Loucy (cell line): Measurements from ENCODE around the gene CACNA2D1.

Experiments
- H2AFZ ChIP-seq: fragments of 200-600 bp; sonication (generic); 2 replicates; pipeline ENCODE4 v1.6.0; 2016; ENCODE audit warnings: antibody characterized with exemption, mild to moderate bottlenecking, low read length, moderate library complexity
- H3F3A ChIP-seq: fragments of 200-600 bp; 2 replicates; pipeline ENCODE4 v1.6.0; 2016; ENCODE audit warnings: antibody characterized with exemption, low read depth, mild to moderate bottlenecking
- H3K27me3 ChIP-seq: fragments of 200-600 bp; sonication (generic); 2 replicates; pipeline ENCODE4 v1.6.1; 2014; ENCODE audit warnings: low read length, mild to moderate bottlenecking; ENCODE audit not compliant: insufficient read depth, poor library complexity, severe bottlenecking
- H3K36me3 ChIP-seq: fragments of 200-600 bp; sonication (generic); 2 replicates; pipeline ENCODE4 v1.6.1; 2016; ENCODE audit warnings: low read length; ENCODE audit not compliant: insufficient read depth
- H3K4me1 ChIP-seq: fragments of 200-600 bp; sonication (generic); 2 replicates; pipeline ENCODE4 v1.5.1; 2014; ENCODE audit warnings: low read length, mild to moderate bottlenecking; ENCODE audit not compliant: insufficient read depth, poor library complexity, severe bottlenecking
- H3K4me2 ChIP-seq: fragments of 200-600 bp; sonication (generic); 2 replicates; pipeline ENCODE4 v1.6.0; 2014; ENCODE audit warnings: antibody characterized with exemption, low read length, low read depth, mild to moderate bottlenecking; ENCODE audit not compliant: poor library complexity, severe bottlenecking
- H3K4me3 ChIP-seq: fragments of 200-600 bp; sonication (generic); 2 replicates; pipeline ENCODE4 v1.5.1; 2014; ENCODE audit warnings: low read length, mild to moderate bottlenecking, mixed read lengths; ENCODE audit not compliant: poor library complexity, severe bottlenecking
- H3K79me2 ChIP-seq: fragments of 200-600 bp; sonication (generic); 2 replicates; pipeline ENCODE4 v1.6.1; 2014; ENCODE audit warnings: low read length; ENCODE audit not compliant: insufficient read depth
- H3K9ac ChIP-seq: fragments of 200-600 bp; sonication (generic); 2 replicates; pipeline ENCODE4 v1.6.0; 2014; ENCODE audit warnings: mild to moderate bottlenecking, low read depth, low read length, moderate library complexity; ENCODE audit not compliant: poor library complexity, severe bottlenecking
- H3K9me2 ChIP-seq: fragments of 200-600 bp; sonication (generic); replicated peaks from 2 replicates; pipeline ENCODE4 v1.6.1; 2016; ENCODE audit warnings: low read depth, low read length, mixed read lengths
- H3K9me3 ChIP-seq: fragments of 200-600 bp; sonication (generic); 2 replicates; pipeline ENCODE4 v1.6.1; 2014; ENCODE audit warnings: mild to moderate bottlenecking, antibody characterized with exemption, low read length, low read depth; ENCODE audit not compliant: insufficient read depth
- H4K20me1 ChIP-seq: fragments of 200-600 bp; sonication (generic); 2 replicates; pipeline ENCODE4 v1.6.0; 2014; ENCODE audit warnings: antibody characterized with exemption, low read length, mild to moderate bottlenecking; ENCODE audit not compliant: insufficient read depth, poor library complexity, severe bottlenecking
- EZH2phosphoT487 ChIP-seq: fragments of 200-600 bp; IDR thresholded peaks from 2 replicates; pipeline ENCODE4 v1.6.1; 2018; ENCODE audit warnings: antibody characterized with exemption, mild to moderate bottlenecking, moderate library complexity, borderline replicate concordance
- TF ChIP-seq, protein P1 (sequence below): fragments of 200-600 bp; sonication (generic); conservative IDR thresholded peaks from 2 replicates; pipeline ENCODE4 v1.5.1; 2014; ENCODE audit warnings: mild to moderate bottlenecking, antibody characterized with exemption, low read length

The CACNA2D1 gene

DNA sequence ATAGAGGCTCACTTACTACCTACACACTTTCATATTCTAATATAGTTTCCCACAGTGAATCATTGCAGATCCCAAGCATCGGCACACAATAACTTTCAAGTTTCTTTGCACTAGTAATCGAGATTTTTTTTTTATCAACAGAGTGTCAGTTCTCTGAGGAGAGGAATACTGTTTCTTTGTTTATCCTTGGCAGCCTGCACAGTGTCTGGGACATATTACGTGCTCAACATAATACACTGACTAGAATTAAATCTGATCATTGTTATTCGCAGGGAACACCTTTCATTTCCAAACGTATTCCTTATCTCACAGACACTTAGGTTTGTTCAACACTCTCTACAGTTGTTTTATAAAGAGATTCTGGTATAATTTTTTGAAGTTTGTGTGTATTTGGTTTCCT is 95.3 kb downstream of the CACNA2D1 start:
- Histone ChIP-seq H2AFZ (no peak overlapping the region), H3K4me2 (no peak overlapping the region), H3K4me3 (no peak overlapping the region), H4K20me1 (no peaks in the 10 kb centered on the region), H3F3A (no peaks in the 10 kb centered on the region), H3K4me1 (no peaks in the 10 kb centered on the region), H3K9me3 (no peaks in the 10 kb centered on the region), H3K36me3 (no peaks in the 10 kb centered on the region), H3K79me2 (no peaks in the 10 kb centered on the region), H3K27me3 (no peaks in the 10 kb centered on the region), H3K9ac (no peak overlapping the region), H3K9me2 (no peaks in the 10 kb centered on the region)
- no peak for TF ChIP-seq EZH2phosphoT487
- TF ChIP-seq, protein P1, sequence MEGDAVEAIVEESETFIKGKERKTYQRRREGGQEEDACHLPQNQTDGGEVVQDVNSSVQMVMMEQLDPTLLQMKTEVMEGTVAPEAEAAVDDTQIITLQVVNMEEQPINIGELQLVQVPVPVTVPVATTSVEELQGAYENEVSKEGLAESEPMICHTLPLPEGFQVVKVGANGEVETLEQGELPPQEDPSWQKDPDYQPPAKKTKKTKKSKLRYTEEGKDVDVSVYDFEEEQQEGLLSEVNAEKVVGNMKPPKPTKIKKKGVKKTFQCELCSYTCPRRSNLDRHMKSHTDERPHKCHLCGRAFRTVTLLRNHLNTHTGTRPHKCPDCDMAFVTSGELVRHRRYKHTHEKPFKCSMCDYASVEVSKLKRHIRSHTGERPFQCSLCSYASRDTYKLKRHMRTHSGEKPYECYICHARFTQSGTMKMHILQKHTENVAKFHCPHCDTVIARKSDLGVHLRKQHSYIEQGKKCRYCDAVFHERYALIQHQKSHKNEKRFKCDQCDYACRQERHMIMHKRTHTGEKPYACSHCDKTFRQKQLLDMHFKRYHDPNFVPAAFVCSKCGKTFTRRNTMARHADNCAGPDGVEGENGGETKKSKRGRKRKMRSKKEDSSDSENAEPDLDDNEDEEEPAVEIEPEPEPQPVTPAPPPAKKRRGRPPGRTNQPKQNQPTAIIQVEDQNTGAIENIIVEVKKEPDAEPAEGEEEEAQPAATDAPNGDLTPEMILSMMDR = no peak

DNA sequence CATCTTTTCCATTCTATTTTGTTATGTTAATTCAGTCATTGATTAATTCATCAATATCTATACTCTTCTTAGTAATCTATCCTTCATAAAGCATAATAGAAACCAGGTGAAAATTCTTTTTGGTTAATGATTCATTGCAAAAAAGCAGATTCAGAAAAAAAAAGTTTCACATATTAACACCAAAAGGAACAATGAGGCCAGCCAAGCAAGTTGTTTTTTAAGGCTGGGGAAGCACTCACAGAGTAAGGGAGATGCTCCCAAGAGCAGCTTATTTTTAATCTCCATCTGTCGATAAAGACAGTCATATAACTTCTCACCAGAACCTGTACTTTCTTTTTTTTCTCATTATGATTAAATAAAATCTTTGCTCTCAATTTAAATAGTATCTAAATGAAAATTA is 95.8 kb downstream of the CACNA2D1 start:
- Histone ChIP-seq H4K20me1 (no peaks in the 10 kb centered on the region), H3K27me3 (no peaks in the 10 kb centered on the region), H3K79me2 (no peaks in the 10 kb centered on the region), H3K4me3 (no peak overlapping the region), H3K9me2 (no peaks in the 10 kb centered on the region), H3K4me2 (no peak overlapping the region), H3K9me3 (no peaks in the 10 kb centered on the region), H3K9ac (no peak overlapping the region), H2AFZ (no peak overlapping the region), H3F3A (no peaks in the 10 kb centered on the region), H3K36me3 (no peaks in the 10 kb centered on the region), H3K4me1 (no peaks in the 10 kb centered on the region)
- TF ChIP-seq, protein P1 = no peak
- TF ChIP-seq EZH2phosphoT487 = no peak

DNA sequence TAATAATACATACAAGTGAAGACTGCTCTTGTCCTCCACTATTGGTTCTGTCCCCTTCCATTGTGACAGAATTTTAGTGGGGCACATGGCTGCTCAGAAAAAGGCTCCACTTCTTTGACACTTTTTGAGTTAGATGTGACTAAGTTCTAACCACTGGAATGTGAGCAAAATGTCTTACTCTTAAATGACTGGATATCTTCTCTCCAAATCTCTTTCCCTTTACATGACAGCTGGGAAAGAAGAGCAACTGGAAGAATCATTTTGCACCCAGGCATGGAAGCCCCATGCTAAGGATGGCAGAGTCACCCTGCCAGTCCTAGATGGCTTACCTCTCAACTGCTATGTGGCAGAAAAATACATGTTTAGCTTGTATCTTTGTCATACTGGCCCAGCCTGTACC is 97.7 kb downstream of the CACNA2D1 start:
- Histone ChIP-seq H3K4me2 (no peak overlapping the region), H3K4me1 (no peaks in the 10 kb centered on the region), H4K20me1 (no peaks in the 10 kb centered on the region), H3K9ac (no peak overlapping the region), H3K9me2 (no peaks in the 10 kb centered on the region), H3K79me2 (no peaks in the 10 kb centered on the region), H3K4me3 (no peak overlapping the region), H3K36me3 (no peaks in the 10 kb centered on the region), H3F3A (no peaks in the 10 kb centered on the region), H3K9me3 (no peaks in the 10 kb centered on the region), H3K27me3 (no peaks in the 10 kb centered on the region), H2AFZ (no peak overlapping the region)
- TF ChIP-seq EZH2phosphoT487 = no peak
- TF ChIP-seq, protein P1 = no peak
